Measurements from ENCODE around the gene LZTR1. TPM values are rescaled to one million over a fixed set of nuclear protein-coding genes. Genes with fewer than 3 reads are reported as not detected.
"Not testable (repeated sequence)": the region's sequence is repeated elsewhere in the genome, so short reads cannot be mapped to it uniquely, and the experiment has no call there.

LZTR1 gene
- total RNA-seq, 1 donor from 2014 or later, result 91.6 TPM

DNA sequence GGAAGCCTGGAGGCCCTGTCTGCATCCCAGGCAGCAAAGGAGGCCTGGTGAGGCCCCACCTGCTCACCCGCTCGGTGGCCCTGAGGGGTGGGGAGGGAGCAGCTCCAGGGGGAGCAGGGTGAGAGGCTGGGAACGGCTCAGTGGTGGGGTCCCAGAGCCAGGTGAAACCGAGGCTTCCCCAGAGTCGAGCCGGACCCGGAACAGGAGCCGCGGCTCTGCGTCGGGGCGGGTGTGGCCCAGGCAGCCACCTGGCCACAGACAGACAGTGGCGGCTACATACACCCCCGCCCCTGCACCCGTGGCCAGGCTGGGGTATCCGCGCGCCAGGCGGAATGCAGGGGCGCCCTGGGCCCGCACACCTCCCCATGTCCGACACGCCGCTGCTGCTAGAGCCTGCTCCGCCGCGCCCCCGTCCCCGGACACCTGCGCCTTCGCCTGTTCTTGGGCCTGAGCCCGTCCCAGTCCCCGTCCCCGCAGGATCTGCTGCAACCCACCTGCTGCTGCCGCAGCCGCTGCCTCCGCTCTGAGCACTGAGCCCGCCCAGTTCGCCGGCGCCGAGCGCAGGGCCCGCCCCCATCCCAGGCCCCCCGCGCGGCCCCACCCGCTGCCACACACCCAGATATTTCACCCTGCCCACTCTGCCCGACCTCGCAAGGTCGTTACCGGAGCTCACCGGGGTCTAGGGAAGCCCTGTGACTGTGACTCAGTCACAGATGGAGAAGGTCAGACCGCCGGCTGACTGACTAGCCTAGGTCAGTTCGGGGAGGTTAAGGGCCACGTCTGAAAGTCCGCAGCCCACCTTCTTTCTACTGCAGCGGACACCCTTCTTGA is 50.2 kb downstream of the LZTR1 start, which contains the start of gene SLC7A4:
Gene SLC7A4 (minus strand): TSS at position 525 of the 831 bp plus-strand sequence. CDS start 749 bp downstream, outside the sequence.
- Mint-ChIP-seq H3K27me3 (peaks cover 35% of the 10 kb centered on the region), H3K9me3 (ENCODE audit: low read depth) (no peaks in the 10 kb centered on the region), H3K4me1 (ENCODE audit: low read depth) (no peaks in the 10 kb centered on the region), H3K36me3 (ENCODE audit: insufficient read depth) (no peaks in the 10 kb centered on the region), H3K4me3 (ENCODE audit: low read depth) (peak within 1 kb of the TSS; percentile 61), H3K27ac (no peak within 1 kb of the TSS)
- TF ChIP-seq, protein P1, sequence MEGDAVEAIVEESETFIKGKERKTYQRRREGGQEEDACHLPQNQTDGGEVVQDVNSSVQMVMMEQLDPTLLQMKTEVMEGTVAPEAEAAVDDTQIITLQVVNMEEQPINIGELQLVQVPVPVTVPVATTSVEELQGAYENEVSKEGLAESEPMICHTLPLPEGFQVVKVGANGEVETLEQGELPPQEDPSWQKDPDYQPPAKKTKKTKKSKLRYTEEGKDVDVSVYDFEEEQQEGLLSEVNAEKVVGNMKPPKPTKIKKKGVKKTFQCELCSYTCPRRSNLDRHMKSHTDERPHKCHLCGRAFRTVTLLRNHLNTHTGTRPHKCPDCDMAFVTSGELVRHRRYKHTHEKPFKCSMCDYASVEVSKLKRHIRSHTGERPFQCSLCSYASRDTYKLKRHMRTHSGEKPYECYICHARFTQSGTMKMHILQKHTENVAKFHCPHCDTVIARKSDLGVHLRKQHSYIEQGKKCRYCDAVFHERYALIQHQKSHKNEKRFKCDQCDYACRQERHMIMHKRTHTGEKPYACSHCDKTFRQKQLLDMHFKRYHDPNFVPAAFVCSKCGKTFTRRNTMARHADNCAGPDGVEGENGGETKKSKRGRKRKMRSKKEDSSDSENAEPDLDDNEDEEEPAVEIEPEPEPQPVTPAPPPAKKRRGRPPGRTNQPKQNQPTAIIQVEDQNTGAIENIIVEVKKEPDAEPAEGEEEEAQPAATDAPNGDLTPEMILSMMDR (IDR thresholded peaks at IDR 0.05; ENCODE audit: unreplicated experiment), result no peak
- DNase-seq (ENCODE audit: low spot score, unreplicated experiment), result no peak

DNA sequence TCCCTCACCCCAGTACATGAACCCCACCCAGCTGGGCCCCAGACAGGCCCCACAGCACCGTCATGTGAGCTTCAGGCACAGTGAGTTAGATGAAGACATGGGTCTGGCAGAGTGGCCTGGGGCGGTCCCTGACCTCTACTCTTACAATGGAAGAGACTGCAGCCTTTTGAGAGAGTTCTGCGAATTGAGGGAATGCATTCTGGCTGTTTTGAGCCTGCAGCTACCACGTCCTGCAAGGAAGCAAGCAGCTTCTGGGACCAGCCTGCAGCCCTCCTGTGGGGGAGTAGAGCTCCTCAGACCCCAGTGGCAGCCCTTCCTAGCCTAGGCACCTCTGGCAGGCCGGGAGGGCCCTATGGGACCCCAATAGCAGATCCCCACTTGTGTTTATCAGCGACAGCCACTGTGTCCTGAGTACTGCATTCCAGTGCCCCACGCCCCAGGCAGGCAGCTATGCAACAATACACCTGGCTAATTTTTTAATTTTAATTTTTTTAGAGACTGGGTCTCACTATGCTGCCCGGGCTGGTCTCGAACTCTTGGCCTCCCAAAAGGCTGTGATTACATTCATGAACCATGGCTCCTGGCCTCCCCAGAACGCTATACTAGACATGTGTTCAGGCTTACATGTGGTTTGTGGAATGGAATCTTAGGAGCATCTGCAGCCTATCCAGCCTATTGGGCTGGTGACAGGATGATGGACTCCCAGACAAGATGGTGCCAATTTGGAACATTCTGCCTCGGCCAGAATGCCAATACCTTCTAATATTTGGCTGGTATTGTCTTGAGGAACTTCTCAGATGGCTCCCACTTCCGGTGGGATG is 51.0 kb downstream of the LZTR1 start:
- DNase-seq (ENCODE audit: low spot score, unreplicated experiment), result no peak
- Mint-ChIP-seq H3K4me3 (ENCODE audit: low read depth) (peak overlapping the region; percentile 61), H3K27ac (no peak overlapping the region)

DNA sequence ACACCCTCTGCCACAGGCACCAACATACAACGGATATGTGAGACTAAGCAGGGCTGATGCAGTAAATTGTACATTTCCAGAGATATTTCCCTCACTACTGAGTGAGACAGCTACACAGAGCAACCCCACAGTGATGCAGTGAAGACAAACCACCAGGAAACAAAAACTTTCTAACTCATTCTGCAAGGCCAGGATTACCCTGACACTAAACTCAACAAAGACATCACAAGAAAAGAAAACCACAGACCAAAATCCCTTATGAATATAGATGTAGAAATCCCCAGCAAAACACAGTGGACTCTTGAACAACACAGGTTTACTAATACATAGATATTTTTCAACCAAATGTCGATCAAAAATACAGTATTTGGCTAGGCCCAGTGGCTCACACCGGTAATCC is 51.8 kb downstream of the LZTR1 start:
- DNase-seq (ENCODE audit: low spot score, unreplicated experiment), result no peak
- H3K4me3 Mint-ChIP-seq (ENCODE audit: low read depth), result no peak overlapping the region

More for the DNA sequence above, 51.0 kb downstream of the LZTR1 start:
- TF ChIP-seq, protein P1 (IDR thresholded peaks at IDR 0.05; ENCODE audit: unreplicated experiment), result no peak
- H3K27me3 Mint-ChIP-seq, result peaks cover 37% of the 10 kb centered on the region
- H3K4me1 Mint-ChIP-seq (ENCODE audit: low read depth), result no peaks in the 10 kb centered on the region
- H3K36me3 Mint-ChIP-seq (ENCODE audit: insufficient read depth), result no peaks in the 10 kb centered on the region
- no peaks in the 10 kb centered on the region for H3K9me3 Mint-ChIP-seq (ENCODE audit: low read depth)

DNA sequence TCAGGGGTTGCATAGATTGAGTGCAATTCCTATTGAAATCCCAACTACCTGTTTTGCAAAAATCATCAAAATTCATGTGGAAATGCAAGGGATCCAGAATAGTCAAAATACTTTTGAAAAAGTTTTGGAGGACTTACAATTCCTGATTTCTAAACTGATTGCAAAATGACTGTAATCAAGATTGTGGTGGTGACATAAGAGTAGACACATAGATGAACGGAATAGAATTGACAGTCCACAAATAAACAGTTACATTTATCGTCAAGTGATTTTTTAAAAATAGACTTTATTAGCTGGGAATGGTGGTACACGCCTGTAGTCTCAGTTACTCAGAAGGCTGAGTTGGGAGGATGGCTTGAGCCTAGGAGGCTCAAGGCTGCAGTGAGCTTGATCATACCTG is 52.9 kb downstream of the LZTR1 start:
- H3K27me3 Mint-ChIP-seq, result peaks cover 34% of the 10 kb centered on the region
- H3K36me3 Mint-ChIP-seq (ENCODE audit: insufficient read depth), result no peaks in the 10 kb centered on the region
- DNase-seq (ENCODE audit: low spot score, unreplicated experiment), result no peak
- no peaks in the 10 kb centered on the region for H3K9me3 Mint-ChIP-seq (ENCODE audit: low read depth)
- no peak overlapping the region for H3K27ac Mint-ChIP-seq
- TF ChIP-seq, protein P1 (IDR thresholded peaks at IDR 0.05; ENCODE audit: unreplicated experiment), result no peak
- H3K4me3 Mint-ChIP-seq (ENCODE audit: low read depth), result no peak overlapping the region
- H3K4me1 Mint-ChIP-seq (ENCODE audit: low read depth), result no peaks in the 10 kb centered on the region

More for the DNA sequence above, 51.8 kb downstream of the LZTR1 start:
- H3K27ac Mint-ChIP-seq, result no peak overlapping the region
- H3K36me3 Mint-ChIP-seq (ENCODE audit: insufficient read depth), result no peaks in the 10 kb centered on the region
- no peaks in the 10 kb centered on the region for H3K9me3 Mint-ChIP-seq (ENCODE audit: low read depth)
- H3K4me1 Mint-ChIP-seq (ENCODE audit: low read depth), result no peaks in the 10 kb centered on the region
- H3K27me3 Mint-ChIP-seq, result peaks cover 40% of the 10 kb centered on the region
- TF ChIP-seq, protein P1 (IDR thresholded peaks at IDR 0.05; ENCODE audit: unreplicated experiment), result no peak

DNA sequence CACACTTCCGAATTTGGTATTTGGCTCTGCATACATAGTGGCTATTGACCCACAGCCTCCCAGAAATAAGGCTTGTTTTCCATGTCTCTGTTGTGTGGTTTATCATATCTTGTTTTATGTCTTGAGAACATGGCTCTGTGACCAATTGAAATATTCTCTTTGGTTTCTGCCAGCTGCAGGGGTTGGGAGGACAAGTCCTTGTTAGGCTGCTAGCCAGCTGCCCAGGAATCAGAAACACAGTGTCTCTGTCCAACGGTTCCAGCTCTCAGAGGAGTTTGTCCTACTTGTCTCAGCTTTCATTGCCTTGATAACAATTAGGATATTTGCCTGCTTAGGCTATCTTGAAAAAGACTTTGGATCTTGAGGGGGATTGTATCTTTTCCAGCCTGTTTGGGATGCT is 56.3 kb downstream of the LZTR1 start:
- H3K4me1 Mint-ChIP-seq (ENCODE audit: low read depth), result peaks cover under 1% of the 10 kb centered on the region
- no peak overlapping the region for H3K4me3 Mint-ChIP-seq (ENCODE audit: low read depth)
- H3K36me3 Mint-ChIP-seq (ENCODE audit: insufficient read depth), result no peaks in the 10 kb centered on the region
- H3K27me3 Mint-ChIP-seq, result peaks cover 26% of the 10 kb centered on the region
- DNase-seq (ENCODE audit: low spot score, unreplicated experiment), result no peak
- H3K27ac Mint-ChIP-seq, result no peak overlapping the region
- H3K9me3 Mint-ChIP-seq (ENCODE audit: low read depth), result no peaks in the 10 kb centered on the region
- TF ChIP-seq, protein P1 (IDR thresholded peaks at IDR 0.05; ENCODE audit: unreplicated experiment), result no peak

DNA sequence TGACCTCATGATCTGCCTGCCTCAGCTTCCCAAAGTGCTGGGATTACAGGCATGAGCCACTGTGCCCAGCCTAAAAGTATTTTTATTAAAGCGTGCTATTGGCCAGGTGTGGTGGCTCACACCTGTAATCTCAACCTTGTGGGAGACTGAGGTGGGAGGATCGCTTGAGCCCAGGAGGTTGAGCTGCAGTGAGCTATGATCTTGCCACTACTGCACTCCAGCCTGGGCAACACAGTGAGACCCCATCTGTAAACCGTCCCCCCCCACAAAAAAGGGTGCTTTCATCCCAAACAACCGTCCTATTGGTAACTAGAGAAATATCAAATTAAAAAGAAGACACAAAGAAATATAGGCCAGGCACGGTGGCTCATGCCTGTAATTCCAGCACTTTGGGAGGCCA is 57.1 kb downstream of the LZTR1 start:
- H3K4me3 Mint-ChIP-seq (ENCODE audit: low read depth); H3K36me3 Mint-ChIP-seq (ENCODE audit: insufficient read depth); H3K27ac Mint-ChIP-seq; H3K4me1 Mint-ChIP-seq (ENCODE audit: low read depth); H3K9me3 Mint-ChIP-seq (ENCODE audit: low read depth); DNase-seq (ENCODE audit: low spot score, unreplicated experiment): not testable (repeated sequence)
- H3K27me3 Mint-ChIP-seq, result peaks cover 28% of the 10 kb centered on the region
